ENCODE results near the gene TNS4. TPM values are rescaled to one million over a fixed set of nuclear protein-coding genes. Genes with fewer than 3 reads are reported as not detected.

Gene TNS4
- total and polyA plus RNA-seq, 2 of the 4 experiments (the other 2 are of a cell fraction), result not detected

DNA sequence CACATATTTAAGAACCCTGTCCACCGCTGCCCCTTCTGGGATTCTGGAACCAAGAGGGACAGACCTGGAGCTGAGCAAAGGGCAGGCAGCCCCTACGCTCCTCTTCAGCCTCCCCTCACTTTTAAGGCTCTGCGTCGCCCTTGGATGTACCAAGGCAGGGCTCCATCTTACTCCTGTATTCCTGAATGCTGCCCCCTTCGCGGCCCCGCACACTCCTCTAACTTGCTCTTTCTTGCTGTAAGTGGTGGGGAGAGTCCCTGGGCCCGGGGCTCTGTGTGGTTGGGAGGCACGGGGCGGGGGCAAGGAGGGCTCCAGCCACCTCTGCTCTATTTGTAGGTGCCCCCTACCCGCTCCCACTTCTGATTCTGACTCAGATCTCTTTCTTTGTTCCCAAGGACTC is 1.2 kb downstream of the TNS4 start:
- H3K9me3 ChIP-seq (ENCODE audit: control insufficient read depth, insufficient read depth, low read length), result no peaks in the 10 kb centered on the region; the same call in 1 of the 2 replicates
- H3K9ac ChIP-seq (ENCODE audit: low read depth, low read length), result peak overlapping the region; percentile 49; the same call in 1 of the 2 replicates
- DNase-seq (no peak), ATAC-seq (ENCODE audit: low read depth) (no peak)
- TF ChIP-seq SMC3 (IDR thresholded peaks at IDR 0.05; ENCODE audit: low read depth, low read length) (no peak), MAZ (IDR thresholded peaks at IDR 0.05; ENCODE audit: borderline replicate concordance, low read depth, low read length) (no peak), RAD21 (IDR thresholded peaks at IDR 0.05; ENCODE audit: low read length) (no peak), RFX5 (IDR thresholded peaks at IDR 0.05; ENCODE audit: low read depth, low read length) (no peak), FOS (IDR thresholded peaks at IDR 0.05; ENCODE audit: low read depth, low read length) (no peak), POLR2A (IDR thresholded peaks at IDR 0.05; ENCODE audit: low read depth, low read length) (no peak), RCOR1 (IDR thresholded peaks at IDR 0.05; ENCODE audit: insufficient replicate concordance, low read length) (no peak), MXI1 (IDR thresholded peaks at IDR 0.05; ENCODE audit: borderline replicate concordance, low read depth, low read length) (no peak), MAFK (IDR thresholded peaks at IDR 0.05; ENCODE audit: low read depth, low read length) (no peak), NFE2L2 (IDR thresholded peaks at IDR 0.05; ENCODE audit: low read depth, low read length) (no peak), BHLHE40 (IDR thresholded peaks at IDR 0.05; ENCODE audit: low read depth, low read length) (no peak), CEBPB (IDR thresholded peaks at IDR 0.05; ENCODE audit: low read depth, low read length) (no peak), CHD1 (IDR thresholded peaks at IDR 0.05; ENCODE audit: low read depth, low read length) (no peak)
- TF ChIP-seq, protein P1, sequence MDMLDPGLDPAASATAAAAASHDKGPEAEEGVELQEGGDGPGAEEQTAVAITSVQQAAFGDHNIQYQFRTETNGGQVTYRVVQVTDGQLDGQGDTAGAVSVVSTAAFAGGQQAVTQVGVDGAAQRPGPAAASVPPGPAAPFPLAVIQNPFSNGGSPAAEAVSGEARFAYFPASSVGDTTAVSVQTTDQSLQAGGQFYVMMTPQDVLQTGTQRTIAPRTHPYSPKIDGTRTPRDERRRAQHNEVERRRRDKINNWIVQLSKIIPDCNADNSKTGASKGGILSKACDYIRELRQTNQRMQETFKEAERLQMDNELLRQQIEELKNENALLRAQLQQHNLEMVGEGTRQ (IDR thresholded peaks at IDR 0.05; ENCODE audit: low read depth, low read length), result no peak
- TF ChIP-seq, protein P2, sequence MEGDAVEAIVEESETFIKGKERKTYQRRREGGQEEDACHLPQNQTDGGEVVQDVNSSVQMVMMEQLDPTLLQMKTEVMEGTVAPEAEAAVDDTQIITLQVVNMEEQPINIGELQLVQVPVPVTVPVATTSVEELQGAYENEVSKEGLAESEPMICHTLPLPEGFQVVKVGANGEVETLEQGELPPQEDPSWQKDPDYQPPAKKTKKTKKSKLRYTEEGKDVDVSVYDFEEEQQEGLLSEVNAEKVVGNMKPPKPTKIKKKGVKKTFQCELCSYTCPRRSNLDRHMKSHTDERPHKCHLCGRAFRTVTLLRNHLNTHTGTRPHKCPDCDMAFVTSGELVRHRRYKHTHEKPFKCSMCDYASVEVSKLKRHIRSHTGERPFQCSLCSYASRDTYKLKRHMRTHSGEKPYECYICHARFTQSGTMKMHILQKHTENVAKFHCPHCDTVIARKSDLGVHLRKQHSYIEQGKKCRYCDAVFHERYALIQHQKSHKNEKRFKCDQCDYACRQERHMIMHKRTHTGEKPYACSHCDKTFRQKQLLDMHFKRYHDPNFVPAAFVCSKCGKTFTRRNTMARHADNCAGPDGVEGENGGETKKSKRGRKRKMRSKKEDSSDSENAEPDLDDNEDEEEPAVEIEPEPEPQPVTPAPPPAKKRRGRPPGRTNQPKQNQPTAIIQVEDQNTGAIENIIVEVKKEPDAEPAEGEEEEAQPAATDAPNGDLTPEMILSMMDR (conservative IDR thresholded peaks at IDR 0.05; ENCODE audit: low read depth, low read length), result no peak
- TF ChIP-seq, protein P3, sequence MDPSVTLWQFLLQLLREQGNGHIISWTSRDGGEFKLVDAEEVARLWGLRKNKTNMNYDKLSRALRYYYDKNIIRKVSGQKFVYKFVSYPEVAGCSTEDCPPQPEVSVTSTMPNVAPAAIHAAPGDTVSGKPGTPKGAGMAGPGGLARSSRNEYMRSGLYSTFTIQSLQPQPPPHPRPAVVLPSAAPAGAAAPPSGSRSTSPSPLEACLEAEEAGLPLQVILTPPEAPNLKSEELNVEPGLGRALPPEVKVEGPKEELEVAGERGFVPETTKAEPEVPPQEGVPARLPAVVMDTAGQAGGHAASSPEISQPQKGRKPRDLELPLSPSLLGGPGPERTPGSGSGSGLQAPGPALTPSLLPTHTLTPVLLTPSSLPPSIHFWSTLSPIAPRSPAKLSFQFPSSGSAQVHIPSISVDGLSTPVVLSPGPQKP (IDR thresholded peaks at IDR 0.05; ENCODE audit: borderline replicate concordance, low read depth, low read length), result no peak
- H2BK15ac ChIP-seq (ENCODE audit: low read depth, low read length), result peak overlapping the region; percentile 84
- peaks cover 0 to 6% of the 10 kb centered on the region in 2 experiments; a peak in 1 of 4 replicates for H3K79me1 ChIP-seq (ENCODE audit: low read depth in 1 of 2, low read length in 2 of 2)
- H3K4me2 ChIP-seq (ENCODE audit: low read depth, low read length), result no peak overlapping the region
- peak overlapping the region; percentile 94 for H2AFZ ChIP-seq (replicated peaks; ENCODE audit: low read length, poor library complexity)
- no peaks in the 10 kb centered on the region for H3K36me3 ChIP-seq (ENCODE audit: control insufficient read depth, insufficient read depth, low read length)
- peak overlapping the region; percentile 87 for H4K5ac ChIP-seq (ENCODE audit: low read depth, low read length)
- H3K23ac ChIP-seq (ENCODE audit: low read depth, low read length), result peak overlapping the region; percentile 93; the same call in 1 of the 2 replicates
- no CpG with 5 or more reads among the region's 11 CpGs for WGBS, 2 experiments (ENCODE audit: extremely low coverage in 2 of 2, insufficient read length in 1 of 2)
- no peaks in the 10 kb centered on the region for H3K27me3 ChIP-seq (ENCODE audit: control insufficient read depth, insufficient read depth, low read length)
- peak overlapping the region; percentile 97 for H4K91ac ChIP-seq (ENCODE audit: insufficient read depth, low read depth, low read length)
- H3K14ac ChIP-seq (replicated peaks; ENCODE audit: low read depth, low read length), result peak overlapping the region; percentile 99
- H2BK20ac ChIP-seq (ENCODE audit: low read depth, low read length), result peak overlapping the region; percentile 90
- in situ Hi-C loops (cut with MboI; ENCODE audit: low sequenced_read_pairs) (no loop called here), intact Hi-C loops (cut with micrococcal nuclease) (no loop called here), dilution Hi-C loops (cut with HindIII; ENCODE audit: low sequenced_read_pairs, unreplicated experiment) (no loop called here)
- ChIA-PET CTCF (no interaction called here), POLR2A (ENCODE audit: unreplicated experiment) (interaction anchor here (1.2 kb wide), 1 partner anchor 14 kb away, joined by 4 read pairs; no protein-coding TSS in a partner anchor)
- H4K20me1 ChIP-seq (ENCODE audit: insufficient read depth, low read length), result no peaks in the 10 kb centered on the region
- H3K4ac ChIP-seq (ENCODE audit: low read depth, low read length), result peak overlapping the region; percentile 99
- peak overlapping the region; percentile 66; the same call in 1 of the 2 replicates for H3K18ac ChIP-seq (ENCODE audit: low read depth, low read length)
- H2AK9ac ChIP-seq (replicated peaks; ENCODE audit: low read depth, low read length, poor library complexity), result peak overlapping the region; percentile 83
- peaks cover 19% of the 10 kb centered on the region for H3K4me1 ChIP-seq (ENCODE audit: control insufficient read depth, insufficient read depth, low read length)
- no peak overlapping the region for H3K56ac ChIP-seq (ENCODE audit: extremely low read depth, insufficient read depth, low read length)
- no TSS peak for BruUV-seq (replicated peaks)
- peak overlapping the region; percentile 97 for H2BK120ac ChIP-seq (ENCODE audit: low read depth, low read length)
- H3K4me3 ChIP-seq (ENCODE audit: insufficient read depth, low read depth, low read length), result no peak overlapping the region
- peak overlapping the region; percentile 95 for H2AK5ac ChIP-seq (ENCODE audit: low read depth, low read length)
- H2BK5ac ChIP-seq (ENCODE audit: low read depth, low read length, poor library complexity, severe bottlenecking), result no peak overlapping the region
- peaks cover 10% of the 10 kb centered on the region for H3K9me1 ChIP-seq (ENCODE audit: insufficient read depth, low read length)
- H4K8ac ChIP-seq (ENCODE audit: low read depth in 2 of 2, low read length in 2 of 2), result peak overlapping the region; percentile 99
- H3K27ac ChIP-seq (ENCODE audit: insufficient read depth, low read length), result peak overlapping the region; percentile 71
